ENCODE measurements around the gene PDLIM3. TPM values are rescaled to one million over a fixed set of nuclear protein-coding genes. Genes with fewer than 3 reads are reported as not detected.

Gene PDLIM3
- total and polyA plus RNA-seq, 2 of the 4 experiments (the other 2 are of a cell fraction) = 6.4 to 11.7 TPM

GRCh38 chr4:185457136-185457535, 78.2 kb downstream of the PDLIM3 start:
- dilution Hi-C loops (cut with HindIII; ENCODE audit: low sequenced_read_pairs, unreplicated experiment) (no loop called here), intact Hi-C loops (cut with micrococcal nuclease) (no loop called here), in situ Hi-C loops (cut with MboI; ENCODE audit: low sequenced_read_pairs) (no loop called here)
- H2BK15ac ChIP-seq (ENCODE audit: low read depth, low read length) = no peak overlapping the region
- no peak overlapping the region for H3K4me2 ChIP-seq (ENCODE audit: low read depth, low read length)
- H3K36me3 ChIP-seq (ENCODE audit: control insufficient read depth, insufficient read depth, low read length) = no peaks in the 10 kb centered on the region
- no peak overlapping the region for H3K23ac ChIP-seq (ENCODE audit: low read depth, low read length)
- no peaks in the 10 kb centered on the region for H3K4me1 ChIP-seq (ENCODE audit: control insufficient read depth, insufficient read depth, low read length)
- H3K27me3 ChIP-seq (ENCODE audit: control insufficient read depth, insufficient read depth, low read length) = no peaks in the 10 kb centered on the region
- H4K8ac ChIP-seq (ENCODE audit: low read depth in 2 of 2, low read length in 2 of 2) = no peak overlapping the region
- ChIA-PET POLR2A (ENCODE audit: unreplicated experiment) (no interaction called here), CTCF (no interaction called here)
- no peak overlapping the region for H3K14ac ChIP-seq (replicated peaks; ENCODE audit: low read depth, low read length)
- no peak overlapping the region for H4K5ac ChIP-seq (ENCODE audit: low read depth, low read length)
- H3K4ac ChIP-seq (ENCODE audit: low read depth, low read length) = no peak overlapping the region
- no peaks in the 10 kb centered on the region for H3K9me1 ChIP-seq (ENCODE audit: insufficient read depth, low read length)
- no peak overlapping the region for H3K27ac ChIP-seq (ENCODE audit: insufficient read depth, low read length)
- no peak overlapping the region for H3K18ac ChIP-seq (ENCODE audit: low read depth, low read length)
- H3K4me3 ChIP-seq (ENCODE audit: insufficient read depth, low read depth, low read length) = no peak overlapping the region
- TF ChIP-seq CTCF (conservative IDR thresholded peaks at IDR 0.05; ENCODE audit: low read depth, low read length) = no peak
- no peak for TF ChIP-seq CEBPB (IDR thresholded peaks at IDR 0.05; ENCODE audit: low read depth, low read length)
- no peak for TF ChIP-seq NFE2L2 (IDR thresholded peaks at IDR 0.05; ENCODE audit: low read depth, low read length)
- no peak overlapping the region for H3K9ac ChIP-seq (ENCODE audit: low read depth, low read length)
- H2AFZ ChIP-seq (replicated peaks; ENCODE audit: low read length, poor library complexity) = no peak overlapping the region
- WGBS, 2 experiments (ENCODE audit: extremely low coverage in 2 of 2, insufficient read length in 1 of 2) = 79% methylated on average over 2 of the region's 3 CpGs; no CpG with 5 or more reads in 1 of the 2 experiments
- no peak overlapping the region for H2BK5ac ChIP-seq (ENCODE audit: low read depth, low read length, poor library complexity, severe bottlenecking)
- ATAC-seq (ENCODE audit: low read depth) (no peak), DNase-seq (no peak)
- H2BK20ac ChIP-seq (ENCODE audit: low read depth, low read length) = no peak overlapping the region
- no peak overlapping the region for H2AK5ac ChIP-seq (ENCODE audit: low read depth, low read length)
- H4K20me1 ChIP-seq (ENCODE audit: insufficient read depth, low read length) = no peaks in the 10 kb centered on the region
- BruUV-seq (replicated peaks) = no TSS peak
- no peak overlapping the region for H2BK120ac ChIP-seq (ENCODE audit: low read depth, low read length)
- no peak overlapping the region for H2AK9ac ChIP-seq (replicated peaks; ENCODE audit: low read depth, low read length, poor library complexity)
- H3K56ac ChIP-seq (ENCODE audit: extremely low read depth, insufficient read depth, low read length) = no peak overlapping the region
- no peak overlapping the region for H4K91ac ChIP-seq (ENCODE audit: insufficient read depth, low read depth, low read length)
- H3K79me1 ChIP-seq (ENCODE audit: low read depth in 1 of 2, low read length in 2 of 2) = no peaks in the 10 kb centered on the region
- no peaks in the 10 kb centered on the region for H3K9me3 ChIP-seq (ENCODE audit: control insufficient read depth, insufficient read depth, low read length)

All from IMR-90 (cell line).